Neural crest cell (in vitro differentiated cells): ENCODE data around the gene CHST13. TPM values are rescaled to one million over a fixed set of nuclear protein-coding genes. Genes with fewer than 3 reads are reported as not detected.

ENCODE experiments used
- DNase-seq: peaks from one replicate; pipeline ENCODE4 v3.0.0; 2021; ENCODE audit warnings: low read depth, mixed read lengths, low spot score
- H3K27ac Mint-ChIP-seq: one replicate; pipeline ENCODE4 v1.8.0; 2021; ENCODE audit warnings: mild to moderate bottlenecking, mixed read lengths; ENCODE audit not compliant: unreplicated experiment
- H3K27me3 Mint-ChIP-seq: 2 replicates; pipeline ENCODE4 v1.8.0; 2021; ENCODE audit warnings: low read depth, mild to moderate bottlenecking, mixed read lengths
- H3K36me3 Mint-ChIP-seq: 2 replicates; pipeline ENCODE4 v1.8.0; 2021; ENCODE audit warnings: low read depth, mild to moderate bottlenecking, mixed read lengths
- H3K4me1 Mint-ChIP-seq: 2 replicates; pipeline ENCODE4 v1.8.0; 2021; ENCODE audit warnings: mixed read lengths
- H3K4me3 Mint-ChIP-seq: one replicate; pipeline ENCODE4 v1.8.0; 2021; ENCODE audit warnings: mild to moderate bottlenecking, mixed read lengths
- H3K9me3 Mint-ChIP-seq: 2 replicates; pipeline ENCODE4 v1.8.0; 2021; ENCODE audit warnings: mixed read lengths
- CTCF ChIP-seq: fragments of 200-600 bp; sonication (generic); conservative IDR thresholded peaks from 2 replicates; pipeline ENCODE4 v1.5.0; 2021; ENCODE audit warnings: antibody characterized with exemption, mild to moderate bottlenecking
- total RNA-seq: library from RNA; stranded (reverse); gene quantifications from 2 replicates; pipeline ENCODE4 v1.2.1, GENCODE V29; 2021

CHST13 gene
- total RNA-seq, 1 donor from 2014 or later = 0.19 TPM

- Mint-ChIP-seq H3K27me3 (no peaks in the 10 kb centered on the region), H3K4me3 (no peak overlapping the region), H3K36me3 (no peaks in the 10 kb centered on the region), H3K4me1 (peaks cover 10% of the 10 kb centered on the region), H3K27ac (no peak overlapping the region), H3K9me3 (no peaks in the 10 kb centered on the region)
- DNase-seq = no peak
- no peak for TF ChIP-seq CTCF
Observed at GRCh38 chr3:126485176-126485897, 38.6 kb upstream of the CHST13 start.

GRCh38 chr3:126485956-126486355 lies 38.0 kb upstream of the CHST13 start:
- Mint-ChIP-seq H3K27me3 (no peaks in the 10 kb centered on the region), H3K4me3 (no peak overlapping the region), H3K9me3 (no peaks in the 10 kb centered on the region), H3K4me1 (peaks cover 10% of the 10 kb centered on the region), H3K27ac (no peak overlapping the region), H3K36me3 (no peaks in the 10 kb centered on the region)
- no peak for DNase-seq
- TF ChIP-seq CTCF = no peak

- Mint-ChIP-seq H3K36me3 (no peaks in the 10 kb centered on the region), H3K27me3 (no peaks in the 10 kb centered on the region), H3K4me1 (peaks cover 10% of the 10 kb centered on the region), H3K27ac (no peak overlapping the region), H3K9me3 (no peaks in the 10 kb centered on the region), H3K4me3 (no peak overlapping the region)
- no peak for DNase-seq
- TF ChIP-seq CTCF = no peak
Observed at GRCh38 chr3:126486360-126486847, 37.6 kb upstream of the CHST13 start.

GRCh38 chr3:126487151-126487771 lies 36.7 kb upstream of the CHST13 start:
- Mint-ChIP-seq H3K27me3 (no peaks in the 10 kb centered on the region), H3K36me3 (no peaks in the 10 kb centered on the region), H3K27ac (no peak overlapping the region), H3K4me3 (no peak overlapping the region), H3K9me3 (no peaks in the 10 kb centered on the region), H3K4me1 (peaks cover 10% of the 10 kb centered on the region)
- DNase-seq = no peak
- TF ChIP-seq CTCF = no peak

- no peak for TF ChIP-seq CTCF
- no peak overlapping the region for H3K27ac Mint-ChIP-seq
- no peak overlapping the region for H3K4me3 Mint-ChIP-seq
- no peak for DNase-seq
- peaks cover 10% of the 10 kb centered on the region for H3K4me1 Mint-ChIP-seq
- H3K9me3 Mint-ChIP-seq = no peaks in the 10 kb centered on the region
- H3K27me3 Mint-ChIP-seq = no peaks in the 10 kb centered on the region
- H3K36me3 Mint-ChIP-seq = no peaks in the 10 kb centered on the region
Observed at GRCh38 chr3:126488185-126488584, 35.8 kb upstream of the CHST13 start.
